ENCODE results near the gene CNTN2. TPM values are rescaled to one million over a fixed set of nuclear protein-coding genes. Genes with fewer than 3 reads are reported as not detected.

The CNTN2 gene
- total RNA-seq, 1 donor from 2014 or later, result under 0.01 TPM

GRCh38 chr1:205009670-205010069, 33.3 kb upstream of the CNTN2 start:
- TF ChIP-seq, protein P1, sequence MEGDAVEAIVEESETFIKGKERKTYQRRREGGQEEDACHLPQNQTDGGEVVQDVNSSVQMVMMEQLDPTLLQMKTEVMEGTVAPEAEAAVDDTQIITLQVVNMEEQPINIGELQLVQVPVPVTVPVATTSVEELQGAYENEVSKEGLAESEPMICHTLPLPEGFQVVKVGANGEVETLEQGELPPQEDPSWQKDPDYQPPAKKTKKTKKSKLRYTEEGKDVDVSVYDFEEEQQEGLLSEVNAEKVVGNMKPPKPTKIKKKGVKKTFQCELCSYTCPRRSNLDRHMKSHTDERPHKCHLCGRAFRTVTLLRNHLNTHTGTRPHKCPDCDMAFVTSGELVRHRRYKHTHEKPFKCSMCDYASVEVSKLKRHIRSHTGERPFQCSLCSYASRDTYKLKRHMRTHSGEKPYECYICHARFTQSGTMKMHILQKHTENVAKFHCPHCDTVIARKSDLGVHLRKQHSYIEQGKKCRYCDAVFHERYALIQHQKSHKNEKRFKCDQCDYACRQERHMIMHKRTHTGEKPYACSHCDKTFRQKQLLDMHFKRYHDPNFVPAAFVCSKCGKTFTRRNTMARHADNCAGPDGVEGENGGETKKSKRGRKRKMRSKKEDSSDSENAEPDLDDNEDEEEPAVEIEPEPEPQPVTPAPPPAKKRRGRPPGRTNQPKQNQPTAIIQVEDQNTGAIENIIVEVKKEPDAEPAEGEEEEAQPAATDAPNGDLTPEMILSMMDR (IDR thresholded peaks at IDR 0.05; ENCODE audit: insufficient read depth, low read length, severe bottlenecking), result no peak
- no peak for FAIRE-seq
- H3K27me3 ChIP-seq (ENCODE audit: control insufficient read depth, insufficient read depth, low read length), result peaks cover 5% of the 10 kb centered on the region
- no peaks in the 10 kb centered on the region for H3K36me3 ChIP-seq (ENCODE audit: control insufficient read depth, insufficient read depth, low read length)
- H3K4me3 ChIP-seq (ENCODE audit: low read depth, low read length), result no peak overlapping the region
- DNase-seq (ENCODE audit: low read depth), result no peak

DNA sequence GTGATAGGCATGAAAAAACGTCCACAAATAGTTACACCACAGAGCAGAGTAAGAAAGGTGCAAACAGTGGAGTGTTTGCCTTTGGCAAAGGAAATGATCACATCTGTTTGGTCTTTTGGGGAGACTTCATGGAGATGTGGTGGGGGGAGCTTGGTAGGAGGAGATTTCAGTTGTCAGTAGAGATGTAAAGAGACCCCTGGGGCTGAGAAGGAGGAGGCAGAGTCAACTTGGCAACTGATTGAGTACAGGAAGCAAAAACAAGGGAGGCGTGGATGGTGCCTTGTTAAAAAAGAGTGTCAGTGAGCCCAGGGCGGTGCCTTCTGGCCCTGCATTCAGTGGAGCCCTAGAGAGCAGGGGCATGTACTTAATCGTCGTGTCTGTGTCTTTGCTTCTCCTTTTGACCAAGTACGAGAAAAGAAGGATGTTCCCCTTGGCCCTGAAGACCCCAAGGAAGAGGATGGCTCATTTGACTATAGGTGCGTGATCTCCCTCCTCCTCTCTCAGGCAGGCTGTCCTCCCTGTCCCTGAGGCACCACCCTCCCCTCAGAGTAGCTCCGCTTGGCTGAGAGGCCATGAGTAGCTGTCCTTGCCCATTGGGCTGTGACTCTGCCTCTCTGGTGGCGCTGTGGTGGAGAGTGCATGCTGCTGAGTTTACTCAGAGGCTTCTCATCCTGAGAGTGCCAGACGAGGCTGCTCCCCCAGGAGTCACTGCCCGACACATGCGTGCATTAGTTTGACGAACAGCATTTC, 30.4 kb upstream of the CNTN2 start:
- DNase-seq (ENCODE audit: low read depth) (no peak), FAIRE-seq (peak; percentile 81)
- Histone ChIP-seq H3K27me3 (ENCODE audit: control insufficient read depth, insufficient read depth, low read length) (peaks cover 6% of the 10 kb centered on the region), H3K36me3 (ENCODE audit: control insufficient read depth, insufficient read depth, low read length) (no peaks in the 10 kb centered on the region), H3K4me3 (ENCODE audit: low read depth, low read length) (no peak overlapping the region)
- TF ChIP-seq, protein P1 (IDR thresholded peaks at IDR 0.05; ENCODE audit: insufficient read depth, low read length, severe bottlenecking), result no peak

DNA sequence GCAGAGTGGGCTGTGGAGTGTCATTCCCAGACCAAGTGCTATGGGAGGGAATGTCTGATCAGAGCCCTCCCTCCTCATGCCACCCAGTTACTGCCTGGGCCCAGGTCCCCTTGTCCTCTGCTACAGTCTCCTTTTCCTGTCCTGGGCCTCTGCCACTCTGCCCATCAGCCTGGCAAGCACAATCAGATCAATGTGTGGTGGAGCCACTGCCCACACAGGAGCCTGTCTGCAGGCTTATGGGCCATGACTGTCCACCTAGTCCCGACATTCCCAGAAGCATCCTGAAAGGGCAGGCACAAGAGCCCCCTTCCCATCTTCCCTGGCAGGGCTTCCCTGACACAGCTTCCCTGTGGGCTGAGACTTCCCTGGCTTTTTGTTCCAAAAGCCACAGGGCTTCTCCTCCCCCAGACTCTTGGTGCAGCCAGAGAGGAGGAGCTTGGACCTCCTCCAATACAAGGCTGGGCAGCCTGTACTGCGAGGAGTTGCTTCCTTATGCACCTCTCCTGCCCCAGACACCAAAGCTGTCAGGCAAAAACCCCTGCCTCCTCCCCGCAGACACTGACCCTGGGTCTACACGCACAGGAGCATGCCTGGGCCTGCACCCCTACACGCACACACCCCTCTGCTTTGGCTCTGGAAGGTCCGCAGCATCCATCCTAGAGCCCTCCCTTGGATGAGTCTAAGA, 29.2 kb upstream of the CNTN2 start:
- peak; percentile 45 for DNase-seq (ENCODE audit: low read depth)
- H3K27me3 ChIP-seq (ENCODE audit: control insufficient read depth, insufficient read depth, low read length), result peaks cover 3% of the 10 kb centered on the region
- FAIRE-seq, result no peak

DNA sequence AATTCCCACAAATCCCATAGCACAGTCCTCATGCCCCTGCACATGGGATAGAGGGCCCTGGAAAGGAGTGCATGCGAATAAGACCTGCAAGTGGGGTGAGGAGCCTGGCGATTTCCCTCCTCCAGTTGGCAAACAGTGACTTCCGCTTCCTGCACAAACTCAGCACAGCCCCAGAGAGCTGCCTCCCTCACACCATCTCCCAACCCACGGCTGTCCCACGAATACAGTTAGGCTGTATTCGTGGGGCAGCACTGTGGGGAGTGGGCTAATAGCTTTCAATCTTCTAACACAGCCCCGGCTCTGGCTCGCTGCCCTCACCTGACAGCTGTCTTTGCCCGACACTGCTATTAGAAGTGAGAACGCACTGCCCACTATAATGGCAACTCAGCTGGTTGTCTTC, 28.2 kb upstream of the CNTN2 start:
- Histone ChIP-seq H3K36me3 (ENCODE audit: control insufficient read depth, insufficient read depth, low read length) (no peaks in the 10 kb centered on the region), H3K4me3 (ENCODE audit: low read depth, low read length) (no peak overlapping the region), H3K27me3 (ENCODE audit: control insufficient read depth, insufficient read depth, low read length) (peaks cover 5% of the 10 kb centered on the region)
- TF ChIP-seq, protein P1 (IDR thresholded peaks at IDR 0.05; ENCODE audit: insufficient read depth, low read length, severe bottlenecking), result no peak
- no peak for FAIRE-seq
- no peak for DNase-seq (ENCODE audit: low read depth)

More for the DNA sequence above, 29.2 kb upstream of the CNTN2 start:
- Histone ChIP-seq H3K36me3 (ENCODE audit: control insufficient read depth, insufficient read depth, low read length) (no peaks in the 10 kb centered on the region), H3K4me3 (ENCODE audit: low read depth, low read length) (no peak overlapping the region)
- TF ChIP-seq, protein P1 (IDR thresholded peaks at IDR 0.05; ENCODE audit: insufficient read depth, low read length, severe bottlenecking), result no peak

GRCh38 chr1:205015241-205015640, 27.8 kb upstream of the CNTN2 start:
- no peak for DNase-seq (ENCODE audit: low read depth)
- TF ChIP-seq, protein P1 (IDR thresholded peaks at IDR 0.05; ENCODE audit: insufficient read depth, low read length, severe bottlenecking), result no peak
- Histone ChIP-seq H3K4me3 (ENCODE audit: low read depth, low read length) (no peak overlapping the region), H3K36me3 (ENCODE audit: control insufficient read depth, insufficient read depth, low read length) (no peaks in the 10 kb centered on the region), H3K27me3 (ENCODE audit: control insufficient read depth, insufficient read depth, low read length) (peaks cover 5% of the 10 kb centered on the region)
- FAIRE-seq, result no peak
